Activated CD4-positive, alpha-beta T cell treated with anti-CD3 and anti-CD28 coated beads, Interleukin-2, amount 50 U/mL, for 24 hours (primary cell): Measurements from ENCODE around the gene JPH4.

ENCODE experiments used
- DNase-seq, 2 donors: peaks; one replicate each; pipeline ENCODE4 v3.0.0-alpha.2; 2020; ENCODE audit warnings: low read depth in 1 of 2, low spot score in 1 of 2

Gene JPH4

GRCh38 chr14:23580152-23580926, 1.7 kb upstream of the JPH4 start:
- DNase-seq: no peak

DNA sequence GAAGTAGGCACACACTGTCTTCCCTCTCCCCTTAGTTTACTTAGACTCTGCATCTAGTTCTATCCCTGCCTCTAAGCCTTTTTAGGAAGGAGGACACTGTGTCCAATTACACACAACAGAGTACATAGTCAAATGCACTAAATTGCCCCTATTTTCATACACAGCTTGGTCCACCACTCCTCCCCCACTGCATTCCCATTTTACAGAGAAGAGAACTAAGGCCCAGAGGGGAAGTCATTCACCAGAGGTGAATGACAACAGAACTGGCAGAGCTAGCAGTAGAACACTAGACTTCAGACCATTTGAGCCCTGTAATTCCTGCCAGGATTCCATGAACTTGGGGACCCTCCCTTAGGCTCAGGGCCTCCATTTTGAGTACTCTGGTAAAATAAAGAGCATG, 1.1 kb upstream of the JPH4 start:
- DNase-seq: no peak

- DNase-seq: no peak
These were observed 681 bp upstream of the JPH4 start for GRCh38 chr14:23579311-23579630.

DNA sequence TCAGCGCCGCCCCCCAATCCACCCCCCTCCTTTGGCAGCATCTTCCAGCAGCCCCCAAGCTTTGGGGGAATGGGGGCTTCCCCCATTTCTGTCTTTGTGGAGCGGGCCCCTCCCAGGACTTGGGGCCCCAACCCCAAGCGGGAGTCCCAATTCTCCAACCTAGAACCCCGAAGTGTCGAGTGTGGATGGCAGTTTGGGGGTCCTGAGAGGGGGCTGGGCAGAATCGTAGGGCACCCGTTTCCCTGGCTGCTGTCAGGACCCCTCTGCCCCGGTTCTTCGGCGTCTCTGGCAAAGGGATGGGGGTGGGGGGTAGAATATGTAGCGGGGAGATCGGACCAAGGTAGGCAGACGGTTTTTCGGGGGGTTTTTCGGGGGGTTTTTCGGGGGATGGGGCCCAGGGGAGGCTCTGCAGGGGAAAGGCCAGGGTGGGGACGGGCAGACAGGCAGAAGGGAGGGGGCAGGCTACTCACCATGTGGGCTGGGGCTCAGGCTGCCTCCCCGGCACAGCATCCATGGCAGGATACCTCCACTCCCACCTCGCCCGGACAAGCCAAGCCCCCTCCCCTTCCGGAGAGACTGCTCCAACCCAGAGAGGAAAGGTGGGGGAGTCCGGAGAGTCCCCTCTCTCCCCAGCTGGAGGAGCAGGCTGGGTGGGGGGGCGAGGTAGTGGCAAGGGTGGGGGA, 739 bp downstream of the JPH4 start:
- DNase-seq: no peak

GRCh38 chr14:23577004-23577681, 1.4 kb downstream of the JPH4 start:
- DNase-seq: no peak

- no peak for DNase-seq
These were observed 5.1 kb downstream of the JPH4 start for GRCh38 chr14:23573384-23574015.

- DNase-seq: no peak
These were observed 5.8 kb downstream of the JPH4 start for GRCh38 chr14:23572836-23573235.

GRCh38 chr14:23572524-23572828, 6.1 kb downstream of the JPH4 start:
- no peak for DNase-seq

DNA sequence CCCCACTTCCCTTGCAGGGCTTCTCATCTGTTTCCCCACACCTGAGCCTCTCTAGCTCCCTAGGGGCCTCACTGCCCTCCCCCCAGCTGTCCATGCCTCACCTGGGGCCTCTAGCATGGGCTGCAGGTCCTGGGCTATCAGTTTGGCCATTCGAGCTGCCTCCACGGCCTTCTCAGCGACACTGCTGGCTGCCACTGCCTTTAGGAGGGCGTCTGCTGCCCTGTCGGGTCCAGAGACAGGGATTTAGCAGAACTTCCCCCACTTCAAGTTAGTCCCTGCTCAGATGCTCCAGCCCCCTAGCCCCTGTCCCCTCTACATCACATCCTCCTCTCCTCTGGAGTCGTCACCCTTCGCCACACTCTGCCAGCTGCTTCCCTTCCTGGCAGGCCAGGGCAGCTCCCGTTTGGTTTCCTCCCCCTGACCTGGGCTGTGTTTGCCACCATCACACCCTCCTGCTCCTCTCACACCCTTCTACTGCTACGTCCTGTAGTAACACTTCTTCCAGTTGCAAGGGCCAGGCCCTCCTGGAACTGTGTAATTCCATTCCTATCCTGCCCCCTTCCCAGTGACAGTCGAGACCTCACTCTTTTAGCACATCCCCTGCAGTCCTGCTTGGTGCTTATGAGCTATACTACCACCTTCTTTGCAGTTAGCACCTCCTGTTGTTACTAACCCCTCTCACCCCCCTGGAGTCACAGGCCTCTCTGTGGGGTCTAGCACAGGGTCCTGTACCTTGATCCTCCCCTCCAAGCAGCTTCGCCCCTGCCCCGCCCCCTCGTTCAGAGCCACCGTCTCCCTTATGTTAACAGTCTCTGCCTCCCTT, 6.7 kb downstream of the JPH4 start:
- DNase-seq: no peak

GRCh38 chr14:23570806-23571483, 7.6 kb downstream of the JPH4 start:
- no peak for DNase-seq

- DNase-seq: no peak
These were observed 9.0 kb downstream of the JPH4 start for GRCh38 chr14:23569443-23570151.

DNA sequence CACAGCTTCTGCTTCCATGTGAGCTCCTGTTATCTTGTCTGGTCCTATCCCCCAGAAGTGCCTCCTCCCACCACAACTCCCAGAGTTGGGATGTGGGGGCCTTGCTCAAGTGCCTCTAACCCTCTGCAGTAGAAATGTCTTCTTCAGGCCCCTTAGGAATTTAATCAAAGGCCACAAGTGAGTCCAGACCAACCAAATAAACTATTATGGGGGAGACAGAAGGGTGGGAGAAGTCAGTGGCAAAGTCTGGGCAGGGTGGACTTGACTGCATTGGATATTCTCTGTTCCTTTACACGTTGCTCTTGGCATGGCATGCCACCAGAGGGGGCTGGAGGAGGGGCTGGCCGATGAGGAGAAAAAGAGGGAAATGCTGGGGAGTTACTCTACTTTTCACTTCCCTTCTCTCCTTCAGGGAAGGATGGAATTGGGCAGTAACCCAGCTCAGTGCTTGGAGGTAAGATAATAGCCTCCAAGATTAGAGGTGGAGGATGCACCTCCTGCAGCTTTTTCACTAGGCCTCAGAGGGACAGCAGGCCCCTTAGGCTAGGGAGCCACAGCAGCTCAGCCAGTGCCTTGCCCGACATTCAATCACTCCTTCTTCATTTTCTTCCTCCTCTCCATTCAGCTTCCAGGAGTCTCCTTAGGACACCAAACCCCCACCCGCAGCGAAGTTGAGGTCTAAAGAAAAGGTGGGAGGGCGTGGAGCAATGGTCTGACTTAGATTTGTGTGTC, 9.8 kb downstream of the JPH4 start:
- no peak for DNase-seq

DNA sequence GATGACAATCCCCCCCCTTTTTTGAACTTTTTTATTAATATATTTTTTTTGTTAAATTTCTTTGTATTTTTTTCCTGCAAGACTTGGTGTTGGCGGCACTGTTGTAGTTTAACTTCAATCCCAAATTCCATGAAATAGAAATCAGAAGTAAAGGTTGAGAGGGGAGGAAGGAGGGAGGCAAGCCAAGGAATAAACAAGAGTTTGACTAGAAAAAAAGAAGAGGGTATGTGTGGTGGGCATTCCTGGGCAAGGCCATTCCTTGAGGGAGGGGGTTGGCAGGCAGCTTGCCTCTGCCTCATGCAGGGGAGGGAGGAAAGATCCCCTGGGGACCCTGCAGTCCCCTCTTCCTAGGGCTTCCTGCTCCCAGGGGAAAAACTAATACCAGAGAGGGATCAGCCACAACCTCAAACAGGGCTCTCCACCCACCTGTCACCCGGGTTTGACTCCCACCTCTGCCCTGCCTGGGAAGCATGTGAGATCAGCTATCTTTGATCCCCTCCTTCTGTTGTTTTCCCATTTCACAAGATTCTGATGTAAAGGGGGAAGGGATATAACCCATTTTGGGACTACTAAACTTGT, 10.5 kb downstream of the JPH4 start:
- DNase-seq: no peak

DNA sequence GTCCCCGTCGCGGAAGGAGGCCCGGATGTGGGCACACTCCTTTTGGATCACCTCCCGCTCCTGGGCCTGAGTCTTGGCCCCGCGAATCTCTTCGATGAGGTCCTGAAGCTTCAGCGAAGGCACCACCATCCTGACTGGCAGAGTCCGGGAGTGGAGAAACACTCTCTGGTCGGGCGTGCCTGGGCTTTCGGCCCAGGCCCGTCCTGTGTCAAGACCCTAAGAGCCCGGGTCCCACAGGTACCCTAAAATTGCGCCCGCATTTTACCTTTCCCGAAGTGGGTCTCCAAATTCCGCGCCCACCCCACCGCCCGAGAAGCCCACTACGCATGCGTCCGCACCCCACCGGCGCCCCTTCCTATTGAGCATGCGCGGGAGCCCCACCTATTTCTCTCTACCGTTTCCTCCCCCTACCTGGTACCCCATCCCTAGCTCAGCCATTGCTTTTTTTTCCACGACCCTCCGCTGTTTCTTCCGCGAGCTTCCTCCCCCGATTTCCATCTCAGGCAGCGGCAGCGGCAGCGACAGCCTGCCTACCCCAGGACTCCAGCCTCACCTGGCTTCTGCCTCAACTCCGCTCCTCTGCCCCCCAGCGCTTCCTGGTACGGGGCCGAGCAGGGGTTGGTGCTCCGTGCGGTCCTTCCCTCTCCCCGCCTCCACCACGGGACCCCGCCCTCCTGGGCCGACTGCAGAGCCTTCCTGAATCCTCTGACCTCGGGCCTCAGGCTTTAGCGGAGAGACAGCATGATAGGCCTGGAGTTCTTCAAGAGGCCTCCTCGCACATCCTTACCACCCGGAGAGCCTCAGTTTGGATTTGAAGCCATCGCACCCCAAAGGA, 11.2 kb downstream of the JPH4 start, which contains the start of gene AP1G2:
Gene AP1G2, minus strand, starts transcription at position 606 of the 835 bp plus-strand sequence. Its CDS starts 477 bp downstream, at position 129.
- DNase-seq: peak; percentile 75 to 83

- DNase-seq: no peak
These were observed 11.8 kb downstream of the JPH4 start for GRCh38 chr14:23566778-23567185.

GRCh38 chr14:23566112-23566777, 12.3 kb downstream of the JPH4 start:
- no peak for DNase-seq

- DNase-seq: no peak
These were observed 13.0 kb downstream of the JPH4 start for GRCh38 chr14:23565626-23566025.
